HL-60 (cell line): ENCODE measurements around the gene BCL2.

Experiments used
- DNase-seq, 2 experiments: peaks; one replicate each; pipeline ENCODE4 v3.0.0-alpha.2; 2010 to 2020; ENCODE audit warnings: low read depth in 1 of 2, low spot score in 1 of 2
- H3K27ac ChIP-seq: fragments of 250-450 bp; sonication (Bioruptor Pico); replicated peaks from 2 replicates; pipeline ENCODE4 v1.5.1; 2020; ENCODE audit warnings: mild to moderate bottlenecking, moderate library complexity
- H3K27me3 ChIP-seq: fragments of 250-450 bp; sonication (Bioruptor Pico); 2 replicates; pipeline ENCODE4 v1.5.1; 2021; ENCODE audit warnings: mild to moderate bottlenecking, moderate library complexity; ENCODE audit not compliant: insufficient read depth, poor library complexity, severe bottlenecking
- H3K4me3 ChIP-seq: replicated peaks from 2 replicates; pipeline ENCODE4 v1.5.1; 2011; ENCODE audit warnings: mild to moderate bottlenecking, control low read depth, low read length; ENCODE audit not compliant: insufficient read depth
- CTCF ChIP-seq: IDR thresholded peaks from one replicate; pipeline ENCODE4 v1.5.1; 2011; ENCODE audit warnings: low read length, control low read depth, inconsistent platforms; ENCODE audit not compliant: insufficient read depth
- GABPA ChIP-seq: IDR thresholded peaks from 2 replicates; pipeline ENCODE4 v1.6.1; 2012; ENCODE audit warnings: low read depth
- POLR2AphosphoS5 ChIP-seq: IDR thresholded peaks from 2 replicates; pipeline ENCODE4 v1.6.1; 2012; ENCODE audit warnings: low read depth
- SPI1 ChIP-seq: IDR thresholded peaks from 2 replicates; pipeline ENCODE4 v1.6.1; 2012; ENCODE audit warnings: low read depth, mild to moderate bottlenecking, borderline replicate concordance
- TF ChIP-seq, protein P1 (sequence below): IDR thresholded peaks from 2 replicates; pipeline ENCODE4 v1.6.1; 2012; ENCODE audit warnings: low read depth; ENCODE audit not compliant: insufficient replicate concordance

BCL2 gene

DNA sequence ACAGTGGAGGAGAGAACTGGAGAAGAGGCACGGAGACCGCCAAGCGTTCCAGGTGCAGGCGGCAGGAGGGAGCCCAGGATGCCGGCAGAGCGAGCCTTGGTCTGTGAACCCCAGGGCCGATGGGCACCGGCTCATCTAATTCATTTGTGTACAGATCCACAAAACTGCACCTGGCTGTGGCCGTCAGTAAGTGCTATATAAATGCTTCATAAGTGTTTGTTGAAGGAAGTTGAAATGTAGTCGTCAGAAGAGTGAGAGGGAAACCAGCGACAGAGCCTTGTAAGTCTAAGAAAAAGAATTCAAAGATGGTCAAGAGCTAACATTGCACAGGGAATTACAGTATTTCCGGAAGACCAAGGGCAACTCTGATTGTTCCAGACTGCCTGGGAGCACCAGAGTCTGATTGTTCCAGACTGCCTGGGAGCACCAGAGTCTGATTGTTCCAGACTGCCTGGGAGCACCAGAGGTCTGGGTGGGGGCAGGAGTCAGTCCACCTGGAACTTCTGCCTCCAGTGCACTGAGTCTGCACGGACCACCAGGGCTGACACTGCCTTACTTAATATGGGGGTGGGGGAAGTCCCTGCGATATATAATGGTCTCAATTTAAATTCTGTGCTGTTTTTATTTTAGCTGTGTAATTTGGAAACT is 112.3 kb downstream of the BCL2 start:
- Histone ChIP-seq H3K27ac (no peak overlapping the region), H3K4me3 (no peak overlapping the region), H3K27me3 (no peaks in the 10 kb centered on the region)
- TF ChIP-seq GABPA (no peak), SPI1 (no peak), POLR2AphosphoS5 (no peak), CTCF (no peak)
- TF ChIP-seq, protein P1, sequence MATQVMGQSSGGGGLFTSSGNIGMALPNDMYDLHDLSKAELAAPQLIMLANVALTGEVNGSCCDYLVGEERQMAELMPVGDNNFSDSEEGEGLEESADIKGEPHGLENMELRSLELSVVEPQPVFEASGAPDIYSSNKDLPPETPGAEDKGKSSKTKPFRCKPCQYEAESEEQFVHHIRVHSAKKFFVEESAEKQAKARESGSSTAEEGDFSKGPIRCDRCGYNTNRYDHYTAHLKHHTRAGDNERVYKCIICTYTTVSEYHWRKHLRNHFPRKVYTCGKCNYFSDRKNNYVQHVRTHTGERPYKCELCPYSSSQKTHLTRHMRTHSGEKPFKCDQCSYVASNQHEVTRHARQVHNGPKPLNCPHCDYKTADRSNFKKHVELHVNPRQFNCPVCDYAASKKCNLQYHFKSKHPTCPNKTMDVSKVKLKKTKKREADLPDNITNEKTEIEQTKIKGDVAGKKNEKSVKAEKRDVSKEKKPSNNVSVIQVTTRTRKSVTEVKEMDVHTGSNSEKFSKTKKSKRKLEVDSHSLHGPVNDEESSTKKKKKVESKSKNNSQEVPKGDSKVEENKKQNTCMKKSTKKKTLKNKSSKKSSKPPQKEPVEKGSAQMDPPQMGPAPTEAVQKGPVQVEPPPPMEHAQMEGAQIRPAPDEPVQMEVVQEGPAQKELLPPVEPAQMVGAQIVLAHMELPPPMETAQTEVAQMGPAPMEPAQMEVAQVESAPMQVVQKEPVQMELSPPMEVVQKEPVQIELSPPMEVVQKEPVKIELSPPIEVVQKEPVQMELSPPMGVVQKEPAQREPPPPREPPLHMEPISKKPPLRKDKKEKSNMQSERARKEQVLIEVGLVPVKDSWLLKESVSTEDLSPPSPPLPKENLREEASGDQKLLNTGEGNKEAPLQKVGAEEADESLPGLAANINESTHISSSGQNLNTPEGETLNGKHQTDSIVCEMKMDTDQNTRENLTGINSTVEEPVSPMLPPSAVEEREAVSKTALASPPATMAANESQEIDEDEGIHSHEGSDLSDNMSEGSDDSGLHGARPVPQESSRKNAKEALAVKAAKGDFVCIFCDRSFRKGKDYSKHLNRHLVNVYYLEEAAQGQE: no peak
- no peak for DNase-seq

DNA sequence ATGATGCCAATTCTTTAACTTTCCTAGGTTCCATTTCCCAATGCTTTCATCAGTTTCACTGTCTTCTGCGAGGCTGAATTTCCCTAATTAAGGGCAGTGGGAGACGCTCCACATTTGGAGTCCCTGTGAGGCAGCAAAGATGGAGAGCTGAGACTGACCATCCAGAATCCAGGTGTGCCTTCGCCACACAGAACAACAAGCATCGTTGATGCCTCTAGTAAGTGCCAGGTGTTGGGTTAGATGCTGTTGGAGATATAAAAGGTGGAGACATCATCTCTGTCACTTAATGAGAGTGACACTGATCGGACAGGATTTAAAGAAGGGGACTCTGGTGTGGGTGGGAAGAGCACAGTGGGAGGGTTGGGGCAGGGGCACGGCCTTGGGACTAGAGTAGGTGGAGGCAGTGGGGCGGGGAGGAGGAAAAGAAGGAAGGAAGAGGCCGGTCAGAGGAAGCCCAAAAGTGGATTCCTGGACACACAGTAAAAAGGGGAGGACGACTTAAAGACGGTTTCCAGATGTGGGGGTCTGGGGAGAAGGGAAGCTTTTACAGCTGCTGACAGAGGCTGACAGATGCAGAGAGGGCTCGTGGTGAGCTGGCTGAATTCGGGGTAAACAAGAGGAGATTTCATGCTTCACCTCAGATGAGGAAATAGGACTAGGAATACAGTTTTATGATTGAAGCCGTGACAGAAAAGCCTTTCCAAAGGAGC is 113.0 kb downstream of the BCL2 start:
- Histone ChIP-seq H3K27ac (no peak overlapping the region), H3K27me3 (no peaks in the 10 kb centered on the region), H3K4me3 (no peak overlapping the region)
- TF ChIP-seq GABPA: no peak
- TF ChIP-seq, protein P1: no peak
- no peak for TF ChIP-seq SPI1
- no peak for TF ChIP-seq CTCF
- no peak for TF ChIP-seq POLR2AphosphoS5
- no peak for DNase-seq

DNA sequence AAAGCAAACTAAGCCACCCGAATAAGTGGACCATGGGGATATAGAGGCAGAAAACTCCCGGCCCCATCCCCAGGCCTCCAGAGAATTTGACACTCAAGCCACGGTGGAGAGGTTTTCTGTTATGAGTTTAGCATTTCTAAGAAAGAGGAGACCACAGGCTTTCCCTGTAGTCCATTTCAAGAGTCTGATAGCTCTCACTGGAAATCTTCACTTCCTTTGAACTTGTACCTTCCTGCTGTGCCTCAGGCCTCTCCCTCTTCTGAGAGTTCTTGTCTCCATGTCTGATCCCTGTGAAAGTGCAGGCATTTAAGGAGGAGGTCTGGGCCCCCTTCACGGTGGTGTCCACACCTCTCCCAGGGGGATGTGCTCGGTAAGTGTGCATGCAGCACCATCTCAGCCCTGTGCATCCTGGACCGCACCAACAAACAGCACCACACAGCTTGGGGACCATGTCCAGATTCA is 113.7 kb downstream of the BCL2 start:
- TF ChIP-seq POLR2AphosphoS5 (no peak), SPI1 (no peak), GABPA (no peak), CTCF (no peak)
- TF ChIP-seq, protein P1: no peak
- Histone ChIP-seq H3K27me3 (no peaks in the 10 kb centered on the region), H3K4me3 (no peak overlapping the region), H3K27ac (no peak overlapping the region)
- no peak for DNase-seq
